Prostate gland (tissue), 2 donors: ENCODE results near the gene ULK2. TPM values are rescaled to one million over a fixed set of nuclear protein-coding genes. Genes with fewer than 3 reads are reported as not detected.
"Not testable (repeated sequence)": the region's sequence is repeated elsewhere in the genome, so short reads cannot be mapped to it uniquely, and the experiment has no call there.

Source experiments
- DNase-seq: peaks from one replicate; pipeline ENCODE4 v3.0.0-alpha.2; 2019; ENCODE audit warnings: low spot score
- H3K27ac ChIP-seq, 2 donors: fragments of 200-600 bp; sonication (generic); 2 replicates each; pipeline ENCODE4 v1.5.1; 2017 to 2019
- H3K27me3 ChIP-seq: fragments of 200-600 bp; sonication (generic); replicated peaks from 2 replicates; pipeline ENCODE4 v1.5.1; 2019; ENCODE audit not compliant: insufficient read depth
- H3K36me3 ChIP-seq, 2 donors: fragments of 200-600 bp; sonication (generic); 1 replicate in 1 of 2; 2 replicates in 1 of 2; pipeline versions ENCODE4 v1.5.1 to v1.8.1; 2017 to 2019
- H3K4me1 ChIP-seq: fragments of 200-600 bp; sonication (generic); replicated peaks from 2 replicates; pipeline ENCODE4 v1.5.1; 2019
- H3K4me3 ChIP-seq, 2 donors: fragments of 200-600 bp; sonication (generic); 2 replicates each; pipeline ENCODE4 v1.5.1; 2017 to 2019
- H3K9me3 ChIP-seq: fragments of 200-600 bp; sonication (generic); 2 replicates; pipeline ENCODE4 v1.5.1; 2017
- POLR2A ChIP-seq: fragments of 450-650 bp; IDR thresholded peaks from one replicate; pipeline ENCODE4 v1.6.1; 2016; ENCODE audit warnings: antibody characterized with exemption, mild to moderate bottlenecking
- POLR2AphosphoS5 ChIP-seq: sonication (generic); formaldehyde crosslinking; IDR thresholded peaks from one replicate; pipeline ENCODE4 v1.6.1; 2017; ENCODE audit warnings: antibody characterized with exemption
- WGBS: methylation state at CpG from one replicate; pipeline ENCODE4 v1.1.5; 2018; 5-methylcytosine and 5-hydroxymethylcytosine counted together
- intact Hi-C: fragments of 100-400 bp; cut with DNase I; formaldehyde crosslinking; loops from one replicate; pipeline ENCODE4 v1.14.2; 2022
- total RNA-seq, 2 donors: library from RNA; depleted of rRNA; stranded (reverse); fragments of >200 nt; gene quantifications; one replicate each; pipeline ENCODE4 v1.1.0, GENCODE V29; 2016
- TF ChIP-seq, protein P1 (sequence below), 4 experiments: fragments of 200-600 bp in 2 of 4; fragments of 450-650 bp in 2 of 4; sonication (generic) in 2 of 4; IDR thresholded peaks; 1 replicate in 3 of 4; 2 replicates in 1 of 4; pipeline ENCODE4 v1.5.1; 2016 to 2019; ENCODE audit warnings: antibody characterized with exemption in 4 of 4, mild to moderate bottlenecking in 2 of 4, moderate library complexity in 2 of 4

ULK2 gene
- total RNA-seq, 2 donors from 2014 or later = 15.9 to 44.4 TPM

DNA sequence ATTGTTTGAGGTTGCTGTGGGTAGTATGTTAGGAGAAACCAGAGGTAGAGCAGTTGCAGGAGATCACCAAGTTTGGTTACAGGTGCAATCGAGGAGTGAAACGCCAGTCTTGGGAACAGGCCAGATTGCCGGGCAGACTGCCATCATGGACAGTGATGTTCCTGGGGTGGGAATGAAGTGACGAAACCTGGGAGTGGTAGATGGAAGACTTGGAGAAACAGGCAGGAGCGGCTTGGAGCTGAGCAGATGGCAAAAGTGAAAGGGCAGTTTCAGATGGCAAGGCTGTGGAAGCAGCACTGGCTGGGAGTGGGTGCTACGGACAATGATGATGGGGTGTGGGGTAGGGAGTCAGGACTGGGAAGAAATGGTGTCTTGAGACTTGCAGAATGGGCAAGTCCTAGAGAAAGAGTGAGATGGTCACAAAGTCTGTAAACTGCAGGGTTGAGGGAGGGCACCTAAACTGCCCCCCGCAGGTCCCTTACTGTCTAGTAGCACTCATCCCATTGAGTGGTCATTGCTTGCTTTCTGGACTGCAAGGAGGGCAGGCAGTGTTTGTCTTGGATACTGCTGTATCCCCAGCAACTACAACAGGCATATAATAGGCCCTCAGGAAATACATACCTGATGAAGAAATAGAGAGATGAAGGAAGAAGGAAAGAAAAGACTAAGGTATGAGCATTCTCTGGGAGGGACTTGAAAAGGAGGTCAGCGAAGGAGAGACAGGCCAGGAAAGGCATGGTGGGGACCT lies 29.5 kb upstream of the ULK2 start:
- H3K9me3 ChIP-seq = no peaks in the 10 kb centered on the region
- H3K36me3 ChIP-seq = no peaks in the 10 kb centered on the region
- H3K4me1 ChIP-seq = no peaks in the 10 kb centered on the region
- no peak for TF ChIP-seq POLR2AphosphoS5
- no peak for TF ChIP-seq POLR2A
- TF ChIP-seq, protein P1, sequence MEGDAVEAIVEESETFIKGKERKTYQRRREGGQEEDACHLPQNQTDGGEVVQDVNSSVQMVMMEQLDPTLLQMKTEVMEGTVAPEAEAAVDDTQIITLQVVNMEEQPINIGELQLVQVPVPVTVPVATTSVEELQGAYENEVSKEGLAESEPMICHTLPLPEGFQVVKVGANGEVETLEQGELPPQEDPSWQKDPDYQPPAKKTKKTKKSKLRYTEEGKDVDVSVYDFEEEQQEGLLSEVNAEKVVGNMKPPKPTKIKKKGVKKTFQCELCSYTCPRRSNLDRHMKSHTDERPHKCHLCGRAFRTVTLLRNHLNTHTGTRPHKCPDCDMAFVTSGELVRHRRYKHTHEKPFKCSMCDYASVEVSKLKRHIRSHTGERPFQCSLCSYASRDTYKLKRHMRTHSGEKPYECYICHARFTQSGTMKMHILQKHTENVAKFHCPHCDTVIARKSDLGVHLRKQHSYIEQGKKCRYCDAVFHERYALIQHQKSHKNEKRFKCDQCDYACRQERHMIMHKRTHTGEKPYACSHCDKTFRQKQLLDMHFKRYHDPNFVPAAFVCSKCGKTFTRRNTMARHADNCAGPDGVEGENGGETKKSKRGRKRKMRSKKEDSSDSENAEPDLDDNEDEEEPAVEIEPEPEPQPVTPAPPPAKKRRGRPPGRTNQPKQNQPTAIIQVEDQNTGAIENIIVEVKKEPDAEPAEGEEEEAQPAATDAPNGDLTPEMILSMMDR (IDR thresholded peaks at IDR 0.05) = no peak
- 49% methylated on average over 8 of the region's 8 CpGs for WGBS
- no peaks in the 10 kb centered on the region for H3K27me3 ChIP-seq
- intact Hi-C loops = no loop called here
- DNase-seq = peak; percentile 61
- peak overlapping the region in 1 of 2 donors; percentile 25 for H3K27ac ChIP-seq
- H3K4me3 ChIP-seq = no peak overlapping the region

GRCh38 chr17:19896679-19897078 lies 28.9 kb upstream of the ULK2 start:
- DNase-seq = no peak
- TF ChIP-seq POLR2A (no peak), POLR2AphosphoS5 (no peak)
- TF ChIP-seq, protein P1 (IDR thresholded peaks at IDR 0.05) = no peak

GRCh38 chr17:19890554-19890953 lies 22.8 kb upstream of the ULK2 start:
- H3K4me1 ChIP-seq, DNase-seq, H3K27ac ChIP-seq, H3K9me3 ChIP-seq, H3K27me3 ChIP-seq, H3K36me3 ChIP-seq, H3K4me3 ChIP-seq, intact Hi-C loops: not testable (repeated sequence)
- whole genome bisulfite sequencing = 94% methylated on average over 5 of the region's 5 CpGs

More at GRCh38 chr17:19896679-19897078, 28.9 kb upstream of the ULK2 start:
- H3K4me1 ChIP-seq = no peaks in the 10 kb centered on the region
- H3K9me3 ChIP-seq = no peaks in the 10 kb centered on the region
- H3K27me3 ChIP-seq = no peaks in the 10 kb centered on the region
- WGBS = 89% methylated on average over 2 of the region's 2 CpGs
- no peaks in the 10 kb centered on the region for H3K36me3 ChIP-seq
- intact Hi-C loops = no loop called here
- H3K27ac ChIP-seq = no peak overlapping the region
- no peak overlapping the region for H3K4me3 ChIP-seq

GRCh38 chr17:19890001-19890400 lies 22.3 kb upstream of the ULK2 start:
- H3K27me3 ChIP-seq, H3K9me3 ChIP-seq, H3K36me3 ChIP-seq, intact Hi-C loops, H3K4me1 ChIP-seq, H3K4me3 ChIP-seq, H3K27ac ChIP-seq, DNase-seq: not testable (repeated sequence)
- 92% methylated on average over 5 of the region's 5 CpGs for WGBS

GRCh38 chr17:19886116-19886515 lies 18.4 kb upstream of the ULK2 start:
- H3K4me3 ChIP-seq = no peak overlapping the region
- no peak overlapping the region for H3K27ac ChIP-seq

More at GRCh38 chr17:19886116-19886515, 18.4 kb upstream of the ULK2 start:
- no peak for TF ChIP-seq POLR2A
- TF ChIP-seq POLR2AphosphoS5 = no peak
- TF ChIP-seq, protein P1 (IDR thresholded peaks at IDR 0.05) = no peak
- Histone ChIP-seq H3K36me3 (no peaks in the 10 kb centered on the region), H3K4me1 (no peaks in the 10 kb centered on the region), H3K27me3 (no peaks in the 10 kb centered on the region), H3K9me3 (no peaks in the 10 kb centered on the region)
- intact Hi-C loops = no loop called here
- no peak for DNase-seq
